BJ (cell line): ENCODE measurements around the gene PIP4K2B. TPM values are rescaled to one million over a fixed set of nuclear protein-coding genes. Genes with fewer than 3 reads are reported as not detected.

Source experiments
- CTCF ChIA-PET: fragments of 350-600 bp; formaldehyde crosslinking; extraction: SDS; loops from one replicate; lab custom pipeline; 2021; ENCODE audit warnings: antibody characterized with exemption, inconsistent platforms; lab: Yijun Ruan, JAX
- POLR2A ChIA-PET: fragments of 300-600 bp; sonication (Branson Sonifier 250); formaldehyde crosslinking; extraction: SDS; loops from one replicate; lab custom pipeline; 2021; ENCODE audit warnings: antibody characterized with exemption; lab: Charles Lee
- DNase-seq: peaks from one replicate; pipeline ENCODE4 v3.0.0-alpha.2; 2011; ENCODE audit warnings: low read depth
- H3K27me3 ChIP-seq: 2 replicates; pipeline ENCODE4 v1.6.0; 2011; ENCODE audit warnings: low read length; ENCODE audit not compliant: control insufficient read depth, insufficient read depth
- H3K36me3 ChIP-seq: 2 replicates; pipeline ENCODE4 v1.5.1; 2011; ENCODE audit warnings: low read length; ENCODE audit not compliant: control insufficient read depth, insufficient read depth
- H3K4me3 ChIP-seq: 2 replicates; pipeline ENCODE4 v1.5.1; 2011; ENCODE audit warnings: low read depth, mild to moderate bottlenecking, control low read depth, low read length
- polyA plus RNA-seq: library from polyadenylated mRNA; depleted of rRNA; stranded (reverse); fragments of >200 nt; gene quantifications from 2 replicates; pipeline ENCODE4 v1.2.3, GENCODE V29; 2011
- TF ChIP-seq, protein P1 (sequence below): IDR thresholded peaks from 2 replicates; pipeline ENCODE4 v1.5.1; 2011; ENCODE audit warnings: low read depth, mild to moderate bottlenecking, control low read depth, inconsistent platforms, low read length, moderate library complexity; ENCODE audit not compliant: insufficient read depth

PIP4K2B gene
- polyA plus RNA-seq, 1 experiment = 37.2 TPM

- CTCF ChIA-PET = interaction anchor here (1.0 kb wide), 1 partner anchor 13 kb away, joined by 3 read pairs; no protein-coding TSS in a partner anchor
- TF ChIP-seq, protein P1, sequence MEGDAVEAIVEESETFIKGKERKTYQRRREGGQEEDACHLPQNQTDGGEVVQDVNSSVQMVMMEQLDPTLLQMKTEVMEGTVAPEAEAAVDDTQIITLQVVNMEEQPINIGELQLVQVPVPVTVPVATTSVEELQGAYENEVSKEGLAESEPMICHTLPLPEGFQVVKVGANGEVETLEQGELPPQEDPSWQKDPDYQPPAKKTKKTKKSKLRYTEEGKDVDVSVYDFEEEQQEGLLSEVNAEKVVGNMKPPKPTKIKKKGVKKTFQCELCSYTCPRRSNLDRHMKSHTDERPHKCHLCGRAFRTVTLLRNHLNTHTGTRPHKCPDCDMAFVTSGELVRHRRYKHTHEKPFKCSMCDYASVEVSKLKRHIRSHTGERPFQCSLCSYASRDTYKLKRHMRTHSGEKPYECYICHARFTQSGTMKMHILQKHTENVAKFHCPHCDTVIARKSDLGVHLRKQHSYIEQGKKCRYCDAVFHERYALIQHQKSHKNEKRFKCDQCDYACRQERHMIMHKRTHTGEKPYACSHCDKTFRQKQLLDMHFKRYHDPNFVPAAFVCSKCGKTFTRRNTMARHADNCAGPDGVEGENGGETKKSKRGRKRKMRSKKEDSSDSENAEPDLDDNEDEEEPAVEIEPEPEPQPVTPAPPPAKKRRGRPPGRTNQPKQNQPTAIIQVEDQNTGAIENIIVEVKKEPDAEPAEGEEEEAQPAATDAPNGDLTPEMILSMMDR = no peak
- POLR2A ChIA-PET = no interaction called here
Measured at GRCh38 chr17:38748149-38748891, 51.0 kb downstream of the PIP4K2B start, which contains the start of gene PCGF2. Gene PCGF2 (minus strand): TSS chr17:38748336. CDS start chr17:38740402, 7,934 bp downstream.

GRCh38 chr17:38747463-38748148, 51.8 kb downstream of the PIP4K2B start:
- TF ChIP-seq, protein P1 = no peak
- Histone ChIP-seq H3K27me3 (no peaks in the 10 kb centered on the region), H3K36me3 (no peaks in the 10 kb centered on the region), H3K4me3 (peak overlapping the region; percentile 94)
- DNase-seq = no peak
- POLR2A ChIA-PET = no interaction called here
- CTCF ChIA-PET = interaction anchor here (1.0 to 1.5 kb wide), 2 partner anchors 13 to 71 kb away, joined by 3 to 6 read pairs; no protein-coding TSS in a partner anchor

More at GRCh38 chr17:38748149-38748891, 51.0 kb downstream of the PIP4K2B start, which contains the start of gene PCGF2:
- Histone ChIP-seq H3K36me3 (no peaks in the 10 kb centered on the region), H3K4me3 (peak within 1 kb of the TSS; percentile 94), H3K27me3 (no peaks in the 10 kb centered on the region)
- DNase-seq = peak; percentile 31

DNA sequence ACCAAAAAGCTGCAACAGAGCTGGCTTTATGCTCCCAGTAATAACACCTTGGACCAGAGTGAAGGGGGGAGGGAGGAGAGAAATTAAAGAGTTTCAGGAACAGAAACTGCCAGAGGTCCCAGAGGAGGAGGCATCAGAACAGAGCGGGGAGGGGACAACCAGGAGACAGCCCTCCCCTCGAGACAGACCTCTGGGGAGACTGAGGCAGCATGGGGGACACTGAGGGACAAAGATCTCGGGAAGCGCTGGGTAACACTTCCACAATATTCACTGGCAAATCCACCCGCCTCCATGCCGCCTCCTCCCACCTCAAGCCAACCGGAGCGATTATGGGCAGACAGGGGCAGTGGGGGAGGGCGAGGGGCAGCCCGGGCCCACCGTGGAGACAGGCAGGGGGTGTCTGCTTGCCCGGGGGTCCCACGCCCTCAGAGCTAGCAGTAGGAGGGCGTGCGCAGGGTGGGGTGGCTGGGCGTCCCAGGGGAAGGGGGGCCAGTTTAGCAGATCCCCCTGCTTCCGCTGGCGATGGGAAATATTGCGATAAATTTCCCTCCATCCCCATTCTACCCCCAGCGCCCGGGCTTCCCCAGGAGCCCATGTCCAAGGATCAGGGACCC, 52.4 kb downstream of the PIP4K2B start:
- Histone ChIP-seq H3K4me3 (peak overlapping the region; percentile 94), H3K36me3 (no peaks in the 10 kb centered on the region), H3K27me3 (no peaks in the 10 kb centered on the region)
- POLR2A ChIA-PET = no interaction called here
- CTCF ChIA-PET = interaction anchor here (1.0 to 4.0 kb wide), 4 partner anchors 12 to 70 kb away, joined by 3 to 38 read pairs (median 6); no protein-coding TSS in a partner anchor
- no peak for DNase-seq
- TF ChIP-seq, protein P1 = no peak

- H3K4me3 ChIP-seq = peak overlapping the region; percentile 94
- POLR2A ChIA-PET = no interaction called here
Measured at GRCh38 chr17:38746004-38746848, 53.1 kb downstream of the PIP4K2B start.

More at GRCh38 chr17:38746004-38746848, 53.1 kb downstream of the PIP4K2B start:
- no peak for DNase-seq
- CTCF ChIA-PET = interaction anchor here (1.0 to 4.0 kb wide), 4 partner anchors 11 to 69 kb away, joined by 3 to 38 read pairs (median 6); no protein-coding TSS in a partner anchor
- Histone ChIP-seq H3K36me3 (no peaks in the 10 kb centered on the region; the same call in none of the 2 replicates), H3K27me3 (no peaks in the 10 kb centered on the region)
- TF ChIP-seq, protein P1 = no peak
